HG02798 (cell line): ENCODE results near the gene ANAPC2.

ENCODE experiments used
- ATAC-seq: cut with Tn5 transposase; IDR thresholded peaks from one replicate; pipeline ENCODE4 v1.9.1; 2021; ENCODE audit warnings: mild to moderate bottlenecking; ENCODE audit not compliant: unreplicated experiment, poor library complexity

The ANAPC2 gene

DNA sequence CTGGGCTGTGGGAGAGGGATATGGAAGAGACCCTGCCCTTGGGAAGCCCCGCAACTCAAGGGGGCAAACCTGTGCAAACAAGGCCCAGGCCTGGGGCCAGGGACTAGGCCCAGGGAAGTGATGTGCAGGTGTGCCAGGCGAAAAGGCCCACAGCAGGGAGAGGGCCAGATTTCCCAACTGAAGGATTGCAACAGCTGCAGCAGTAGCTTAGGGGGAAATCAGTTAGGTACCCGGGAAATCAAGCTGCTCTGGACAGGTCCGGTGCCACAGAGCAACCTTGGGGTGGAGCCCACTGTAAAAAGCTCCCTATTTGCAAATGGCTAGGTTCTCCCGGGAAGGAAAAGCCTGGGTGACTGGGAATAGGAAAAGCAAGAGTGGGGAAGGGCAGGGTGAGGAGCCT, 39.0 kb downstream of the ANAPC2 start:
- no peak for ATAC-seq

DNA sequence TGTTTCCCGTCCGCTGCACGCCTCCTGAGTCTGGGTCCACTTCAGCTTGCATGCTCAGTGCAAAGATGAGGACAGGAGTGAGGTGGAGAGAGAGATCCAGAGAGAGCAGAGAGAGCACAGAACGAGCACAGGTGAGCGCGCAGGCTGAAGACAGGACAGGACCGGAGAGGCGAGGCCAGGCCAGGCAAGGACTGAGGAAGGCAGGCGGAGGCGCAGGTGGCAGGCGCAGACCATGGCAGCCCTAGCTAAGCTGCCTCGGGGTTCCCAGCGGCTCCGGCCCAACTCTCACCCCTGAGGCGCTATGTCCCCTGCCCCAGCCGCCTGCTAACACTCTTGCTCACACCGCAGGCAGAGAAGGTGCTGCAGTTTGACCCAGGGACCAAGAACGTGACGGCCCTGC, 39.7 kb downstream of the ANAPC2 start:
- no peak for ATAC-seq

DNA sequence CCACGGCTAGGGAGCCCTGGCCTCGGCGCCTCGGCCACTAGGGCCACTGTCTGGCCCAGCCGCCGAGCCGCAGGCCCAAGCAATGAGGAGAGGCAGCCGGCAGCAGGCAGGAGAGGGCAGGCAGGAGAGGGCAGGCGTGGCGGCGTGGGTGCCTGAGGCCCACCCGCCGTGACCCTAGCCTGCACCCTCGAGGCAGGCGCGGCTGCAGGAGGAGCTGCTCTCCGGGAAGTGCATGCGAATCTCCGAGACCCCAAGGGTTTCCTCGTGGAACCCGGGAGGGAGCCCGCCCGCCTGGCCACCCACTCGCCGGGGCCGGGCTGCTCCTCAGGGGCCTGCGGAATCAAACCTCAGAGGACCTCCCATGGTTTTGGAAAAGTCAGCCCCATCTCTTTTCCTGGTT, 40.1 kb downstream of the ANAPC2 start:
- no peak for ATAC-seq

DNA sequence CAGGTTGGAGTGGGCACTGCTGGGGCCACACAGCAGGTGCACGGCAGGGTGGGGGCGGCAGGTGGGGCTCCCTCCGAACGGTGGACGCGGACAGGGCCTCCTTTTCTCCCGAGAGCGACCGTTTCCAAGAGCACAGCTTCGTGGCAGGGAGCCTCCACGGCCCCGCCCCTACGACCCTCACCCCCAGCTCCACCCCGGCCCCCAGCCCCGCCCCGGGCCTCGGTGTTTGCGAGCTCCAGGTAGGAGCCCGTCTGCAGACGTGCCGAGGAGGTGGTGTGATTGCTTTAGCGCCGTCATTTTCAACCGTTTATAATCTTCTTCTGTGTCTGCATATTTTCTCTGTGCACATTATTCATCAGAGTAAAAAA, 40.6 kb downstream of the ANAPC2 start:
- no peak for ATAC-seq

DNA sequence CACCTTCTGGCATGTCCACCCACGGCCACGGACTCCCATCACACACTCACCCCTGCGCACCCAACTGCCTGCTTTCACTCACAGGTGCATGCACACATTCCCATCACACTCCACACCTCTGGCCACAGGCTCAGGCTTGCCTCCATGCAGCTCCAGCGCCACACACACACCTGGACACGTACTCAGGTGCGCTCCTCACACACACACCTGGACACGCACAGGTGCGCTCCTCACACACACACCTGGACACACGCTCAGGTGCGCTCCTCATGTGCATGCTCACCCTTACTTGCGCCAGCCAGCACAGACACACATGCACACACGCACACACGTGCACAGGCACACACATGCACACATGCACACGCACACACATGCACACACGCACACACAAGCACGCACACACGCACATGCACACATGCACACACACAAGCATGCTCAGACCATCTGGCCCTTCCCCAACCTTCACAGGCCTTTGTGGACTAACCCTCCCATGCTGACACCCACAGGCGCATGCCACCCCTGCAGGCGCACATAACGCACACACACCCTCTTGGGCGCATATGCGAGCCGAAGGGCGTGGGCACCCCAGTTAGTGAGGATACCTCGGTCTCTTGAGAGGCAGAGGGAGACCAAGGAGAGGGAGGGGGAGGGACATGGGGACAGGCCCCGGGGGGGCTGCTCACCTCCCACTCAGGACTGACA, 41.1 kb downstream of the ANAPC2 start:
- no peak for ATAC-seq

DNA sequence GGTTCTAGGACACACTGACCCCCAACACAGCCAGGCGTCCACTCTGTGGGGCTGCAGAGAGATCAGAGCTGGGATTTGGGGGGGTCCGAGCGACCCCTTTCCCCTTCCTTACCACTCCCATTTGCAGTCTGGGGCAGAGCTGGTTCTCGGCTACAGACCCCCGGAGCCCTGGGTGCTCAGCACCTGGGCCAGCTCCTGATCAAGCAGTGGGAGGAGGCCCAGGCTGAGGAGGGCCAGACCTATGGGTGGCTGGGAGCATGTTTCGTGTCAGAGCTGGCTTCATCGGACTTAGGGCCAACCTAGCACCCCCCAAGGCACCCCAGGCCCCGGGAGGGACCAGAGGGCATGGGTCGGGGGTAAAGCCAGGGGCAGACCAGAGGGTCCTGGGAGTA, 41.8 kb downstream of the ANAPC2 start:
- no peak for ATAC-seq

DNA sequence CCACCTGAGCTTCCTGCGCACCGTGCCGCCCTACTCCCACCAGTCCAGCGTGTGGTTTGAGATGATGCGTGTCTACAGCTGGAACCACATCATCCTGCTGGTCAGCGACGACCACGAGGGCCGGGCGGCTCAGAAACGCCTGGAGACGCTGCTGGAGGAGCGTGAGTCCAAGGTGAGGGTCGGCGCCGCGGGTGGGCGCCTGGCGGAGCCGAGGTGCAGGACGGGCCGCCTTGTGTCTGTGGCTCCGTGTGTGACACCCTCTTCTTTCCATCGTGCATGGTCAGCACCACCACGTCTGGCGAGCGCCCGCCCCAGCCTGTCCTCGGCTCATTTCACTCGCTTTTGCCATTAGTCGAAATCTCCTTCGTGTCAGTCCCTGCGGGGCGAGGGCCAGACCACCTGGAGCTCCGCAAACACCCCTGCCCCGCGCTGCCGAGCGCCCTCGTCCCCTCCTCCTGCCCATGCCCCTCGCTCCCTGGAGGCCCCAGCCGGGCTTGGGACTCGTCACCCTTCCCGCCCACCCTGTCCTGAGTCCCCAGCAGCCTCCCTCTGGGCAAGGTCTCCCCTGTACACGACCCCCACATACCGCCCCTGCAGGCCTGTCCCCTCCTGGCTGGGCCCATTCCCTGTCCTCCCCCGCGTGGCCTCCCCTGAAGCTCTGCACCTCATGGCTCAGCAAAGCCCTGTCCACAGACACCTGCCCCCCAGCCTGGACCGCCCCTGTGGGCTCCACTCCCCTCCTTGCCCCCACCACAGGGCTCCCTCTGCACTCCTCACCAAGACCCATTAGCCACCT, 42.4 kb downstream of the ANAPC2 start:
- no peak for ATAC-seq

DNA sequence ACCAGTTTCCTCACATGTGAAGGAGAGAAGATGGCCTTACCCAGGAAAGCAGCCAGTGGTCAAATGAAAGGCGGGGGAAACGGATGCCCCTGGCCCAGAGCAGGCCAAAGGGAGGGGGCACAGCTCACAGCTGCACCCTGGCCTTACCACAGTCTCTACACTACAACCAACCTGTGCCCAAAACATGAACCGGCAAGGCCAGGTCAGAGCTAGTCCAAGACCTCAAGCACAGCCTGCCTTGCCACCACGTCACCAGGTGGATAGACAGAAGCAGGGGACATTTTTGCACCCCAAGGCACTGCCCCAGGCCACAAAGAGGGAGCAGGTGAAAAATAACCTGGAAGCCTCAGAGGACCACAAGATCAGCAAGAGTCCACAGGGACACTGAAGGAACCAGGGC, 44.9 kb downstream of the ANAPC2 start:
- no peak for ATAC-seq

DNA sequence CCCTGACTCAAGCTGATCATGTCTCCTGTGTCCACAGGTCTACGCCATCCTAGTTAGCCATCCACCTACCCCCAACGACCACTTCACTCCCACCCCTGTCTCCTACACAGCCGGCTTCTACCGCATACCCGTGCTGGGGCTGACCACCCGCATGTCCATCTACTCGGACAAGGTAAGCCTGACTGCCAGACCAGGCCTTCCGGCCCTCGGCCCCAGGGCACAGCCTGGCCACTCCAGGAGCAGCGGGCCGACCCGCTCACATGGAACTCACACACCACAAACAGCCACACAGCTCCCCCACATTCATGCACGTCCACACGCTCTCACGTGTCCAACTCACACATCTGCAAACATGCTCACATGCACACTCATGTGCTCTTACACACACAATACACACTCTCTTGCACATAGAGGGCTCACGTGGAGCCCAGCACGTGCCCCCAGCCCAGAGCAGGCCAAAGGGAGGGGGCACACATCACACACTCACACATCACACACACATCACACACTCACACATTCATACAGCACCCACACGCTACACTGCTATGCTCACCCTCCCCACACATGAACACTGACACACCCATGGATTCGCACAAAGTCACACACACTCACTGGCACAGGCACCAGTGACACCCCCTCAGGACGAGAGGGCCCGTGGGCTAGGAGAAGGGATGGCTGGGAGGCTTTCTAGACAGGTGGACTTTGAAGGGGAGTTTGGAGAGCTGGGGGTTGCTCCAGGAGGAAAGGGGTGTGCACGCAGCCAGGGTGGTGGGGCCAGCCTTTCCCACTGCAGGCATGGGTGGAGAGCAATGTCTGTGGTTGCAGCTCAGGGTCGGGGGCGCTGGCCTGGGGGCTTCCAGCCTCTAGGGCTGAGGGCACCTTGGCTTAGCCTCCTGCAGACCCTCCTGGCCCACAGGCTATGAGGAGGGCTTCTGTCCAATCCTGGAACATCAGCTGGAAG, 46.1 kb downstream of the ANAPC2 start:
- ATAC-seq, result no peak

DNA sequence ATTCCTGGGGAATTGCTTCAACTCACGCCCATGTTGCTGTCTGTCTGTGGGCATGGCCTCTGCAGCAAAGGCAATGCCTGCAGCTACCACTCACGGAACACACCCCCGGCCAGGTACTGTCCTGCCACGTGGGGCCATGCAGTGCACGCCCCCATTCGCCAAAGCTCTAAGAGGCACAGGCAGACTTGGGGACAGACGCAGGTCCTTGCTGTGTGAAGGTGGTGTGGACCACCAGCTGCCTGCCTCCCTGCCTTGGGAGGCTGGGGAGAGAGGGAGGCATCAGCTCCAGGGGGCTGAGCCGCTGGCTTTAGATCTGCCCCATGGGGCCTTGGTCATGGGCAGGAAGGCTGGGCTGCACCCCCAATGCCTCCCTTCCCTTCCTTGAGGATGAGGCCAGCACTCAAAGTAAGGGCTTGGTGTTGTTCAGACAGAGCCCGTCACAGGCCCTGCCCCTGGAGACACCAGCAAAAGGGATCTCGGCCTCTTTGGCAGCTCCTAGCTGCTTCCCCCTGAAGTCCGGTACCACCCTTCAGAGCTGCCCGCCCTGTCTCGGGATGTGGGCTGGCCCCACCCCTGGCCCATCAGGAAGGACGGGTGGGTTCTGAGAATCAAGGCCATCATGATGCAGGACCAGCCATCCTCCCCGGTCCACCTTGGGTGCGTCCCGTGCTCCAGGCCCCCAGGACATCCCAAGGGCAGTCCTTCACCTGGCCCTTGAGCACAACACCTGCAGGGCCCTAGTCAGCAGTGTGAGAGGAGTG, 47.1 kb downstream of the ANAPC2 start:
- ATAC-seq, result no peak

DNA sequence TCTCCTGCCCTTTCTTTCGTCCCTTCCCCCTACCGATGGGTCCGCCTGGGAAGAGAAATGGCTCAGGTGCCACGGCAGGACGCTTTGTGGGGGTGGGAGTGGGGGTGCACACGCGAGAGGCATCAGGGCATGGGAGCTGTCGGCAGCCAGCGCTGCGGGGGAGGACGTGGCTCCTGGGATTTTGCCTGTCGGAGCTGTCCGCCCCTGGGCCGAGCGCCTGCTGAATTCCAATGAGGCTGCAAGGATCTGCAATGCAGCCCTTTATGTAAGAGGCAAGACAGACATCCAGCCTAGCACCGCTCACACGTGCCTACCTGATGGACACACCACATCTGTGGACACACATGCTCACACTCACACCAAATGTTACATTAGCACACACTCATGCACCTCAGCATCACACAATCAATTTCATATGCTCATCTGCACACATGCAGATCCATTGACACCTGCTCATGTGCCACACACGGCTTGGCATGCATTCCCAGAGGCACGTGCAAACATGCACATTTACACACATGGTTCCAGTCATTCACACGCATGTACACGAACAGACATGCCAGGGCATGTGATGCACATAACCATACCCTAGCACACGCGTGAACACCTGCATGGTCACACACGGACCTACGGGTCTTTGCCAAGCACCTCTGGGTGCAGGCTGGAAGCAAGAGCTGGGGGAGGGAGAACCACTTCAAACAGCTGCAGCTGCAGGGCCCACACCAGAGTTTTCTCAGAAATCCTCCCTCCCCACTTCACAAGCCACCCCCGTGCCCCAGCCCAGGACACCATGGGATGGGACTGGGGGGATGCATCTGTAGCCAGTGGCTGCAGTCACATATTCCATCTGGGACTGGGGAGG, 48.0 kb downstream of the ANAPC2 start:
- no peak for ATAC-seq

DNA sequence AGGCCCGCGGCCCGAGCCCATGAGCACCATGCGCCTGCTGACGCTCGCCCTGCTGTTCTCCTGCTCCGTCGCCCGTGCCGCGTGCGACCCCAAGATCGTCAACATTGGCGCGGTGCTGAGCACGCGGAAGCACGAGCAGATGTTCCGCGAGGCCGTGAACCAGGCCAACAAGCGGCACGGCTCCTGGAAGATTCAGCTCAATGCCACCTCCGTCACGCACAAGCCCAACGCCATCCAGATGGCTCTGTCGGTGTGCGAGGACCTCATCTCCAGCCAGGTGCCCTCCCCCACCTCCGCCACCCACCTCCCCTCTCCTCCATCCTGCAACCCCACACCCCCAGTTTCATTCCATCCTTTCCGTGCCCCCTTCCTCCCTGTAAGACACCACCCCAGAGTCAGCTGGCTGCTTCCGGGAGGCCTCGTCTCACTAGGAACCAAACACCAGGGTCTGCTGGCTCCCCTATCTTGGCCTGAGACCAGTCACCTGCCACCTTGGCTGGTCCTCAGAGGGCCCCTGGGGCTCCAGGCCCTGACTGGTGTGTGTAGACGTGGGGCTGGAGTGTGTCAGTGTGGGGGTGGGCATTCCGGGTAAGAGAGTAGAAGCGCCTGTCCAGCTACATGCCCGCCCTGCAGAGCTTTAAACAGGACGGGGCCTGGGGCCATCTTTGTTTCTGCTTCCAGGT, 48.8 kb downstream of the ANAPC2 start:
- no peak for ATAC-seq

DNA sequence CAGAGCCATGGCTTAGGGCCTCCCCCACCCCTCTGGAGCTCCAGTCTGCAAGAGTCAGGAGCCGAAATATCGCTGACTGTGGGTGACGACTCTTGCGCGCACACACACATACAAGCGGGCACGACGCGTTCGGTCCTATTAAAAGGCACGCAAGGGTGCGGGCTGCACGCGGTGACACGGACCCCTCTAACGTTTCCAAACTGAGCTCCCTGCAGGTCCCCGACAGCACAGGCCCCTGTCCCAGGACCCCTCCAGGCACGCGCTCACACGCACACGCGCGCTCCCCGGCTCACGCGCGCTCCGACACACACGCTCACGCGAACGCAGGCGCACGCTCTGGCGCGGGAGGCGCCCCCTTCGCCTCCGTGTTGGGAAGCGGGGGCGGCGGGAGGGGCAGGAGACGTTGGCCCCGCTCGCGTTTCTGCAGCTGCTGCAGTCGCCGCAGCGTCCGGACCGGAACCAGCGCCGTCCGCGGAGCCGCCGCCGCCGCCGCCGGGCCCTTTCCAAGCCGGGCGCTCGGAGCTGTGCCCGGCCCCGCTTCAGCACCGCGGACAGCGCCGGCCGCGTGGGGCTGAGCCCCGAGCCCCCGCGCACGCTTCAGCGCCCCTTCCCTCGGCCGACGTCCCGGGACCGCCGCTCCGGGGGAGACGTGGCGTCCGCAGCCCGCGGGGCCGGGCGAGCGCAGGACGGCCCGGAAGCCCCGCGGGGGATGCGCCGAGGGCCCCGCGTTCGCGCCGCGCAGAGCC, 49.5 kb downstream of the ANAPC2 start, which contains the start of gene GRIN1:
TSS of gene GRIN1 (plus strand) at position 433 of the 746 bp plus-strand sequence. CDS start 333 bp downstream, outside the sequence.
- no peak for ATAC-seq

DNA sequence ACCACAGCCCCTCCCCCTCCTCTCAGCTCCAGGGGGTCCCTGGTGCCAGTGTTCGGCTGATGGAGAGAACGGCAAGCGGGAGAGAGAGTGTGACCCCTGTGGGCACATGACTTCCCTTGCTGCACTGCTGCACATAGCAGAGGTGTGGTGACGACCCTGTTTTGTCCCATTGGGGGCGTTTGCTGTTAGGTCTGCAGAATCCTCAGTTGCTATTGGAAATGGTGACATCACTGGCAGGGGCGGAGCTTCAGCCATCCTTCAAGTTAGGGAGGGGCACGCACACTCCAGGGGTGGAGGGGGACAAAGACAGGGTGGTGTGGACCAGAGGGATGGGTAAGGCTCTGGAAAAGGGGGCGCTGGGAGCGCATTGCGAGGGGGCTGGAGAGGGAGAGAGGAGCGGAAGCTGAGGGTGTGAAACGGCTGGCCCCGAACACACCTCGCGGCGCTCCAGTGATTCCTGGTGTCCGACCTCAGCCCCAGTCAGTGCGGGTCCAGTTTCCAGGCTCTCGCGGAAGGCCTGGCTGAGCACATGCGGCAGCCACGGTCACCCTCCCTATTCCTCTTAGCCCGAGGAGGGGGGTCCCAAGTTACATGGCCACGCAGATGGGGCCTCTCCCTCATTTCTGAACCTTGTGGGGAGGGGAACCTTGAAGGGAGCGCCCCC, 50.2 kb downstream of the ANAPC2 start:
- no peak for ATAC-seq

DNA sequence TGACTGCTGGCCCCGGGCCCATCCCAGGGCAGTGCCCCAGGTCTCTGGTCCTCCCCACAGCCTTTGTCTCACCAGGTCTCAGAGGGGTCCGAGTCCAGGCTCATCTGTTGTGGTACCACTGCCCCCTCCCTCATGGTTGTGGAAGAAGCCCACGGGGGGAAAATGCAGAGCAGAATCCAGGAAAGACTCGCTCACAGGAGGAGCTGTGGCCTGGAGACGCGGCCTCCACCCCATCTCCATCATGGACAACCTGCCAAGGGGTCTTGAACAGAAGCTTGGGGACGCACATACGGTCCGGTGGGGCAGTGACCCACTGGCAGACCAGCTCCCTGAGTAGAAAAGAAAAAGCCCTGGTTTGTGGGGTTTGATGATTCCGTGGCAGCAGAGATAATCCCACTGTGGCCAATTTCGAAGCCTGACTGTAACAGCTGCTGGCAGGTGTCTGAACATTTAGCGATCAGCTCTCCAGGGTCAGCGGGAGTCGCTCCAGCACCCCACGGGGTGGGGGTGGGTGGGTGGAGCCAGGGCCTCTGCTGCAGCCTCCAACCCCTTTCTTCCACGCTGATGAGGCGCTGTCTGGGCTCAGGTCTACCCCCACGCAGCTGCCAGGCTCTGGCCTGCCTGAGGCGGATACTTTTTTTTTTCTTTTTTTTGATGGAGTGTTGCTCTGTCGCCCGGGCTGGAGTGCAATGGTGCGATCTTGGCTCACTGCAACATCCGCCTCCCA, 51.3 kb downstream of the ANAPC2 start:
- ATAC-seq, result no peak

DNA sequence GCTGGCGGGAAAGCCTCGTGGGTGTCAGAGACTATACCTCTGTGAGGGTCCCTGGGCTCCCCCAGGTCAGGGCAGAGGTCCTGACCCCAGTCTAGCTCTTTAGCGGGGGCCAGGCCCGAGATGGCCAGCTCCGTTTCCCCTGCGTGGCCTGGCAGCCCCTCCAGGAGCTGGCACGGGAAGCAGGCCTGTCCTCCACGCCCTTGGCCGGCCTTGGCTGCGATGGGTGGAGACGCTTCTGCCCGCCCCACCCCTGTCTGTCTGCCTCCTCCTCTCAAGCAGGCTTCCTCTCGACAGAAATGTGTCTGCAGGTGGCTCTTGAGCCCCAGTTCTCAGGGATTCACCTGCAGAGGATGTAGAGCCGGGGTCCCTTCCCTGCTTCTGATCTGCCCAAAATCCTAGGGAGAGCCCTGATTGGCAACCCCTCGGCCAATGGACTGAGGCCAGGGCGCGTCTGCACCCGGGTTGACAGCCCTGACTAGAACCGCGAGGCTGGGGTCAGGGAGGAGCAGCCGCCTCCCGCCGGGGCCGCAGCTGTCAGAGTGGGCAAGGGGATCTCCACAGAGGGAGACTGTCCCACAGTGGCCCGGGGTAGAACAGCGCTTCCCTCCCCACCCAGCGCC, 52.0 kb downstream of the ANAPC2 start:
- ATAC-seq, result no peak
